Pancreas (tissue), 10 donors: ENCODE data around the gene DTNBP1. TPM values are rescaled to one million over a fixed set of nuclear protein-coding genes. Genes with fewer than 3 reads are reported as not detected.
A peak's percentile ranks its signal among the peaks of the same experiment; 100 is the strongest.

Experiments used
- ATAC-seq, 4 donors: fragments of 200-7000 bp; cut with Tn5 transposase; one replicate each; pipeline versions ENCODE4 v1.8.0 to v1.9.1; 2020; ENCODE audit warnings: mild to moderate bottlenecking in 4 of 4, moderate library complexity in 4 of 4
- DNase-seq, 6 donors: peaks; one replicate each; pipeline ENCODE4 v3.0.0-alpha.2; 2020
- FAIRE-seq: peaks from 2 replicates; lab custom pipeline; 2012; peaks lifted over from hg19 to GRCh38; lab: Jason Lieb, UNC
- H3K27ac ChIP-seq, 4 donors: fragments of 200-600 bp; sonication (generic); 1 replicate in 3 of 4; 2 replicates in 1 of 4; pipeline versions ENCODE4 v1.5.0 to v1.8.0; 2020
- H3K27me3 ChIP-seq, 4 donors: fragments of 200-600 bp; one replicate each; pipeline ENCODE4 v1.8.0; 2021
- H3K36me3 ChIP-seq, 3 donors: fragments of 200-600 bp; sonication (generic) in 1 of 3; one replicate each; pipeline versions ENCODE4 v1.5.0 to v1.8.0; 2020 to 2021
- H3K4me1 ChIP-seq, 3 donors: fragments of 200-600 bp; one replicate each; pipeline ENCODE4 v1.8.0; 2021
- H3K4me3 ChIP-seq, 4 donors: fragments of 200-600 bp; sonication (generic) in 2 of 4; one replicate each; pipeline versions ENCODE4 v1.5.0 to v1.8.0; 2020 to 2021
- H3K9me3 ChIP-seq, 4 donors: fragments of 200-600 bp; one replicate each; pipeline ENCODE4 v1.8.0; 2021
- CTCF ChIP-seq, 4 donors: fragments of 200-600 bp; sonication (generic) in 3 of 4; IDR thresholded peaks; one replicate each; pipeline versions ENCODE4 v1.5.0 to v1.8.0; 2021; ENCODE audit warnings: antibody characterized with exemption in 4 of 4
- WGBS, 2 donors: extraction: QIAGEN DNeasy Blood & Tissue Kit; methylation state at CpG; one replicate each; pipeline ENCODE4 v1.1.7; 2013; 5-methylcytosine and 5-hydroxymethylcytosine counted together
- intact Hi-C, 3 donors: fragments of 100-400 bp; cut with DNase I; formaldehyde crosslinking; loops; one replicate each; pipeline versions ENCODE4 v1.11.1 to v1.14.2; 2022
- polyA plus RNA-seq, 2 donors: library from polyadenylated mRNA; stranded (reverse); fragments of 200-250 nt; gene quantifications; one replicate each; pipeline ENCODE4 v1.2.3, GENCODE V29; 2013
- total RNA-seq, 6 donors: library from RNA; stranded (reverse); fragmentation: NEBNext Ultra II Directional in 4 of 6; extraction: Animal tissue kit (Norgen Biotek cat#: 25700) in 4 of 6; gene quantifications; one replicate each; pipeline versions ENCODE4 v1.2.1 to v1.2.4, GENCODE V29; 2021 to 2023
- donor health status: healthy with polysubstance abuse.
- donor health status: DM: no; HTN: no; CAD: no; lungs with moderate emphysema.
- donor health status: DM: no; HTN: no; CAD: no.
- donor health status: control.
- donor health status: control.
- donor health status: Bipolar disorder and iron deficiency.
- donor health status: DM: yes; HTN: yes; CAD: no.
- donor health status: DM: no; HTN: no; CAD: no.
- donor health status: DM: no; HTN: no; CAD: no.
- donor health status: DM: yes; HTN: yes; CAD: no.

DTNBP1 gene
- total and polyA plus RNA-seq, 8 donors = 6.5 to 11.5 (median 8.0) TPM

GRCh38 chr6:15614277-15614676 lies 48.6 kb downstream of the DTNBP1 start:
- H3K4me1 ChIP-seq = no peaks in the 10 kb centered on the region
- H3K4me3 ChIP-seq = no peak overlapping the region
- H3K27me3 ChIP-seq = no peaks in the 10 kb centered on the region
- peak in 1 of 4 donors; percentile 65 for ATAC-seq
- no peak overlapping the region for H3K27ac ChIP-seq
- DNase-seq = peak in 1 of 6 donors; percentile 35
- no peaks in the 10 kb centered on the region for H3K9me3 ChIP-seq
- no peak for TF ChIP-seq CTCF (IDR thresholded peaks at IDR 0.05)
- FAIRE-seq = no peak
- no peaks in the 10 kb centered on the region for H3K36me3 ChIP-seq
- WGBS, 2 donors = 91 to 96% methylated on average over 4 of the region's 4 CpGs
- intact Hi-C loops = no loop called here

- FAIRE-seq = no peak
- Histone ChIP-seq H3K9me3 (no peaks in the 10 kb centered on the region), H3K4me1 (no peaks in the 10 kb centered on the region), H3K27me3 (no peaks in the 10 kb centered on the region), H3K36me3 (no peaks in the 10 kb centered on the region), H3K4me3 (no peak overlapping the region), H3K27ac (no peak overlapping the region)
- WGBS, 2 donors = 92 to 93% methylated on average over 3 of the region's 3 CpGs
- no peak for DNase-seq
- TF ChIP-seq CTCF (IDR thresholded peaks at IDR 0.05) = no peak
- intact Hi-C loops = no loop called here
- ATAC-seq = peak in 2 of 4 donors; percentile 51 to 60
Observed at GRCh38 chr6:15608396-15608795, 54.4 kb downstream of the DTNBP1 start.

GRCh38 chr6:15607603-15608002 lies 55.2 kb downstream of the DTNBP1 start:
- no peak for DNase-seq
- no peaks in the 10 kb centered on the region for H3K36me3 ChIP-seq
- ATAC-seq = no peak
- no peak for TF ChIP-seq CTCF (IDR thresholded peaks at IDR 0.05)
- H3K9me3 ChIP-seq = no peaks in the 10 kb centered on the region
- no peak overlapping the region for H3K27ac ChIP-seq
- 92 to 96% methylated on average over 2 of the region's 2 CpGs for WGBS, 2 donors
- no peaks in the 10 kb centered on the region for H3K4me1 ChIP-seq
- no peak for FAIRE-seq
- intact Hi-C loops = no loop called here
- H3K4me3 ChIP-seq = no peak overlapping the region
- no peaks in the 10 kb centered on the region for H3K27me3 ChIP-seq

GRCh38 chr6:15606347-15606746 lies 56.5 kb downstream of the DTNBP1 start:
- no peak for DNase-seq
- WGBS, 2 donors = 36 to 45% methylated on average over 1 of the region's 1 CpG
- intact Hi-C loops = no loop called here
- no peak overlapping the region for H3K27ac ChIP-seq
- no peaks in the 10 kb centered on the region for H3K4me1 ChIP-seq
- no peak for FAIRE-seq
- H3K36me3 ChIP-seq = no peaks in the 10 kb centered on the region
- H3K4me3 ChIP-seq = no peak overlapping the region
- no peak for ATAC-seq
- H3K9me3 ChIP-seq = no peaks in the 10 kb centered on the region
- no peak for TF ChIP-seq CTCF (IDR thresholded peaks at IDR 0.05)
- no peaks in the 10 kb centered on the region for H3K27me3 ChIP-seq

- Histone ChIP-seq H3K4me3 (no peak overlapping the region), H3K9me3 (no peaks in the 10 kb centered on the region), H3K27ac (no peak overlapping the region), H3K4me1 (no peaks in the 10 kb centered on the region), H3K36me3 (no peaks in the 10 kb centered on the region), H3K27me3 (no peaks in the 10 kb centered on the region)
- WGBS, 2 donors = 91 to 94% methylated on average over 2 of the region's 2 CpGs
- no peak for TF ChIP-seq CTCF (IDR thresholded peaks at IDR 0.05)
- ATAC-seq (no peak), DNase-seq (no peak), FAIRE-seq (no peak)
- intact Hi-C loops = no loop called here
Observed at GRCh38 chr6:15604843-15605242, 58.0 kb downstream of the DTNBP1 start.
